NCI-H2196 (cell line): ENCODE results near the gene CUX1.

Experiments
- DNase-seq: peaks from one replicate; lab custom pipeline; 2025; ENCODE audit not compliant: unreplicated experiment; lab: John Stamatoyannopoulos, UW

Gene CUX1

GRCh38 chr7:101952355-101953247, 135.2 kb downstream of the CUX1 start:
- DNase-seq = no peak

- DNase-seq = no peak
Observed at GRCh38 chr7:101953248-101953819, 135.9 kb downstream of the CUX1 start.

GRCh38 chr7:101954499-101954898, 137.1 kb downstream of the CUX1 start:
- DNase-seq = no peak

- no peak for DNase-seq
Observed at GRCh38 chr7:101956130-101956529, 138.7 kb downstream of the CUX1 start.

- no peak for DNase-seq
Observed at GRCh38 chr7:101957744-101958525, 140.5 kb downstream of the CUX1 start.

GRCh38 chr7:101959342-101959741, 141.9 kb downstream of the CUX1 start:
- DNase-seq = no peak

- DNase-seq = no peak
Observed at GRCh38 chr7:101959829-101960228, 142.4 kb downstream of the CUX1 start.

GRCh38 chr7:101960323-101960722, 142.9 kb downstream of the CUX1 start:
- DNase-seq = no peak

GRCh38 chr7:101960985-101961708, 143.7 kb downstream of the CUX1 start:
- DNase-seq = no peak

GRCh38 chr7:101961811-101962210, 144.4 kb downstream of the CUX1 start:
- no peak for DNase-seq

GRCh38 chr7:101963693-101964092, 146.3 kb downstream of the CUX1 start:
- no peak for DNase-seq

- no peak for DNase-seq
Observed at GRCh38 chr7:101964680-101965452, 147.4 kb downstream of the CUX1 start.

GRCh38 chr7:101968720-101969466, 151.5 kb downstream of the CUX1 start:
- DNase-seq = no peak

- no peak for DNase-seq
Observed at GRCh38 chr7:101969997-101970585, 152.7 kb downstream of the CUX1 start.

GRCh38 chr7:101970801-101971200, 153.4 kb downstream of the CUX1 start:
- no peak for DNase-seq

- DNase-seq = no peak
Observed at GRCh38 chr7:101971457-101971856, 154.0 kb downstream of the CUX1 start.

- no peak for DNase-seq
Observed at GRCh38 chr7:101972627-101973026, 155.2 kb downstream of the CUX1 start.

GRCh38 chr7:101973130-101973529, 155.7 kb downstream of the CUX1 start:
- DNase-seq = no peak

- no peak for DNase-seq
Observed at GRCh38 chr7:101974393-101974792, 157.0 kb downstream of the CUX1 start.
